Tibial artery (tissue), 4 donors: ENCODE results near the gene ROCK1.

Experiments used
- DNase-seq, 2 donors: peaks; one replicate each; pipeline ENCODE4 v3.0.0-alpha.2; 2019
- H3K27ac ChIP-seq, 2 donors: fragments of 200-600 bp; sonication (generic) in 1 of 2; 1 replicate in 1 of 2; 2 replicates in 1 of 2; pipeline ENCODE4 v1.5.1; 2018 to 2019; ENCODE audit warnings: mild to moderate bottlenecking in 1 of 2
- H3K27me3 ChIP-seq, 2 donors: fragments of 200-600 bp; sonication (generic) in 1 of 2; one replicate each; pipeline versions ENCODE4 v1.5.1 to v1.6.0; 2016 to 2019
- H3K36me3 ChIP-seq, 3 donors: fragments of 200-600 bp; sonication (generic) in 2 of 3; one replicate each; pipeline ENCODE4 v1.5.1; 2016 to 2019; ENCODE audit warnings: mild to moderate bottlenecking in 2 of 3
- H3K4me1 ChIP-seq, 4 donors: fragments of 200-600 bp; sonication (generic) in 2 of 4; 1 replicate in 3 of 4; 2 replicates in 1 of 4; pipeline ENCODE4 v1.5.1; 2016 to 2019
- H3K4me3 ChIP-seq, 2 donors: fragments of 200-600 bp; sonication (generic) in 1 of 2; 1 replicate in 1 of 2; 2 replicates in 1 of 2; pipeline ENCODE4 v1.5.1; 2018 to 2019; ENCODE audit warnings: mild to moderate bottlenecking in 2 of 2
- H3K9me3 ChIP-seq, 3 donors: fragments of 200-600 bp; sonication (generic) in 1 of 3; one replicate each; pipeline ENCODE4 v1.5.1; 2016 to 2019
- intact Hi-C: fragments of 100-400 bp; cut with DNase I; formaldehyde crosslinking; loops from one replicate; pipeline ENCODE4 v1.15.0; 2023; ENCODE audit warnings: low total_unique reads
- TF ChIP-seq, protein P1 (sequence below), 2 experiments: fragments of 200-600 bp in 1 of 2; fragments of 450-650 bp in 1 of 2; IDR thresholded peaks; one replicate each; pipeline ENCODE4 v1.5.1; 2017 to 2019; ENCODE audit warnings: antibody characterized with exemption in 2 of 2, mild to moderate bottlenecking in 1 of 2, moderate library complexity in 1 of 2

ROCK1 gene

GRCh38 chr18:21073180-21073579, 38.4 kb downstream of the ROCK1 start:
- Histone ChIP-seq H3K4me1 (peaks cover 0 to 84% (median 34%) of the 10 kb centered on the region in 4 donors), H3K4me3 (no peak overlapping the region), H3K27ac (no peak overlapping the region), H3K27me3 (no peaks in the 10 kb centered on the region), H3K9me3 (no peaks in the 10 kb centered on the region), H3K36me3 (no peaks in the 10 kb centered on the region)
- intact Hi-C loops, result no loop called here
- no peak for DNase-seq
- TF ChIP-seq, protein P1, sequence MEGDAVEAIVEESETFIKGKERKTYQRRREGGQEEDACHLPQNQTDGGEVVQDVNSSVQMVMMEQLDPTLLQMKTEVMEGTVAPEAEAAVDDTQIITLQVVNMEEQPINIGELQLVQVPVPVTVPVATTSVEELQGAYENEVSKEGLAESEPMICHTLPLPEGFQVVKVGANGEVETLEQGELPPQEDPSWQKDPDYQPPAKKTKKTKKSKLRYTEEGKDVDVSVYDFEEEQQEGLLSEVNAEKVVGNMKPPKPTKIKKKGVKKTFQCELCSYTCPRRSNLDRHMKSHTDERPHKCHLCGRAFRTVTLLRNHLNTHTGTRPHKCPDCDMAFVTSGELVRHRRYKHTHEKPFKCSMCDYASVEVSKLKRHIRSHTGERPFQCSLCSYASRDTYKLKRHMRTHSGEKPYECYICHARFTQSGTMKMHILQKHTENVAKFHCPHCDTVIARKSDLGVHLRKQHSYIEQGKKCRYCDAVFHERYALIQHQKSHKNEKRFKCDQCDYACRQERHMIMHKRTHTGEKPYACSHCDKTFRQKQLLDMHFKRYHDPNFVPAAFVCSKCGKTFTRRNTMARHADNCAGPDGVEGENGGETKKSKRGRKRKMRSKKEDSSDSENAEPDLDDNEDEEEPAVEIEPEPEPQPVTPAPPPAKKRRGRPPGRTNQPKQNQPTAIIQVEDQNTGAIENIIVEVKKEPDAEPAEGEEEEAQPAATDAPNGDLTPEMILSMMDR (IDR thresholded peaks at IDR 0.05), result no peak

DNA sequence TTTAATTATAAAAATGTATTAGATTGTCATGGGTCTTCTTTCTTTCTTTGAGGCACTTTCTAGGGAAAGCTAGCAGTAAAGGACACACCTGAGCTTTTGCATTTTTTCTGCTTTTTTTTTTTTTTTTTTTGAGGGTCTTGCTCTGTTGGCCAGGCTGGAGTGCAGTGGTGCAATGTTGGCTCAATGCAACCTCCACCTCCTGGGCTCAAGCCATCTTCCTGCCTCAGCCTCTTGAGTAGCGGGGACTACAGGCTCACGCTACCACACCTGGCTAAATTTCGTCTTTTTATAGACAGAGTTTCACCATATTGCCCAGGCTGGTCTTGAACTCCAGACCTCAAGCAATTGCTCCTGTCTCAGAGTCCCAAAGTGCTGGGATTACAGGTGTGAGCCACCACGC, 40.5 kb downstream of the ROCK1 start:
- Histone ChIP-seq H3K9me3 (no peaks in the 10 kb centered on the region), H3K36me3 (no peaks in the 10 kb centered on the region), H3K27ac (no peak overlapping the region), H3K27me3 (no peaks in the 10 kb centered on the region), H3K4me1 (peaks cover 0 to 71% (median 22%) of the 10 kb centered on the region in 4 donors), H3K4me3 (no peak overlapping the region)
- TF ChIP-seq, protein P1 (IDR thresholded peaks at IDR 0.05), result no peak
- no peak for DNase-seq
- intact Hi-C loops, result no loop called here

DNA sequence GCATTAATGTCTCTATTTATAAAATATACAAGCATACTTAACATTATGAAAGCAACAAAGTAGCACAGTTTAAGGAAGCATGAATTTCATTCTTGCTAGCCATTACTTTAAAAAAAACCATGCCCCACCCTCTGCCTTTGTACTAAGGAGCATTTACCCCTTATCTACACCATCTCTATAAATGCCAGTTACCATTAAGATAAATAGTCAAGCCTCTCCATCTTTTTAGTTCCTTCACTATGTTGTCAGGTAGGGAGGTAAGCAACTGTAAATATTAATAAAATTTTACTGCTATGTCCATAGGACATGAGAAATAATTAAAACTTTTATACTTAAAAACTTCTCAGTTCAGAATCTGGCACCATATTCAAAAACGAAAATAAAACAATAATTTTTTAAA, 42.1 kb downstream of the ROCK1 start:
- H3K9me3 ChIP-seq, result no peaks in the 10 kb centered on the region
- H3K27me3 ChIP-seq, result no peaks in the 10 kb centered on the region
- peaks cover 0 to 62% (median 16%) of the 10 kb centered on the region in 4 donors for H3K4me1 ChIP-seq
- TF ChIP-seq, protein P1 (IDR thresholded peaks at IDR 0.05), result no peak
- no peak for DNase-seq
- no peak overlapping the region for H3K4me3 ChIP-seq
- intact Hi-C loops, result no loop called here
- no peak overlapping the region for H3K27ac ChIP-seq
- no peaks in the 10 kb centered on the region for H3K36me3 ChIP-seq

DNA sequence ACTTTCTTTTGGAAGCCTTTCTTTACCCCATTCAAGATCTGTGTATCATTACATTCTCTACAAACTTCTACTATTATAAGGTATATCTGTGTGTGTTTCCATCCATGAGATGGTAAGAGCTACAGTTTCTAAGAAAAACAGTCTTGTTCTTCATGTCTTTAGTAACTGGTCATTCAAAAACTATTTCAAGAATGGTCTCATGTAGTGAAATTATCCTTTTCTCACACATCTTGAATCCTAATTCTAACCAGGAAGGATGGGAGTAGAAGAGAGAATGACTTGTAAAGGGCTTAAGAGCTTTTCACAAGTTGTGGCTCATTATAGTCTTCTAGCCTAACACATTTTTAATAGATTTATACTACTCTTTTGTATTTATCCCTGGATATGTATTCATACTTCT, 47.3 kb downstream of the ROCK1 start:
- DNase-seq, result no peak
- Histone ChIP-seq H3K27ac (no peak overlapping the region), H3K4me3 (no peak overlapping the region), H3K36me3 (no peaks in the 10 kb centered on the region), H3K9me3 (no peaks in the 10 kb centered on the region), H3K4me1 (peaks cover 0 to 34% (median 9%) of the 10 kb centered on the region in 4 donors), H3K27me3 (no peaks in the 10 kb centered on the region)
- intact Hi-C loops, result no loop called here
- TF ChIP-seq, protein P1 (IDR thresholded peaks at IDR 0.05), result no peak

GRCh38 chr18:21063011-21063410, 48.6 kb downstream of the ROCK1 start:
- TF ChIP-seq, protein P1 (IDR thresholded peaks at IDR 0.05), result no peak
- Histone ChIP-seq H3K27me3 (no peaks in the 10 kb centered on the region), H3K4me3 (no peak overlapping the region), H3K4me1 (peaks cover 0 to 32% (median 9%) of the 10 kb centered on the region in 4 donors), H3K9me3 (no peaks in the 10 kb centered on the region), H3K27ac (no peak overlapping the region), H3K36me3 (no peaks in the 10 kb centered on the region)
- no peak for DNase-seq
- intact Hi-C loops, result no loop called here

DNA sequence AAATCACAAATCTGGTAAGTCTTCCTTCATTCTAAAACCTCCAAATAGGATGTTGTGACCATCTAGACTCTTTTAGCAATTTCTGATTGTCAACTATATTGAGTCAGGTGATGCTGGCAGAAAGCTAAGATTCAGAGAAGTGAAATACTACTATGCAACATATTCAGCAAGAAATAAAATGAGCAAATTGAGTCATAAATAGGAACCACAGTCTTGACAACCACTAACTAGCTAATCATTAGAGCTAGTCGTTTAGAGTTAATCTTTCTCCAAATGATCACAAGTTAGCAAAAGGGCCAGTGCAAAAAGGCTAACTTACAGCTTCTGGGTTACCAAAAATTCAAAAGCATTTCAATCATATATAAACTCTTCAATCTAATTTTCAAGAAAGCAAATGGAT, 54.5 kb downstream of the ROCK1 start:
- TF ChIP-seq, protein P1 (IDR thresholded peaks at IDR 0.05), result no peak
- peaks cover 0 to 54% (median 18%) of the 10 kb centered on the region in 4 donors for H3K4me1 ChIP-seq
- intact Hi-C loops, result loop anchor here (10.0 kb wide), 1 partner anchor 52 kb away; no protein-coding TSS in a partner anchor

More for the DNA sequence above, 54.5 kb downstream of the ROCK1 start:
- Histone ChIP-seq H3K36me3 (no peaks in the 10 kb centered on the region), H3K27ac (no peak overlapping the region), H3K27me3 (no peaks in the 10 kb centered on the region), H3K9me3 (no peaks in the 10 kb centered on the region), H3K4me3 (no peak overlapping the region)
- no peak for DNase-seq
